Tongue (tissue), 2 donors: ENCODE measurements around the gene CHADL. TPM values are rescaled to one million over a fixed set of nuclear protein-coding genes. Genes with fewer than 3 reads are reported as not detected.

Source experiments
- DNase-seq: peaks from one replicate; pipeline ENCODE4 v3.0.0-alpha.2; 2015
- total RNA-seq: library from RNA; depleted of rRNA; stranded (reverse); fragments of >200 nt; gene quantifications from one replicate; pipeline ENCODE4 v1.2.3, GENCODE V29; 2014

CHADL gene
- total RNA-seq, 1 donor from 2014 or later = 5.9 TPM

DNA sequence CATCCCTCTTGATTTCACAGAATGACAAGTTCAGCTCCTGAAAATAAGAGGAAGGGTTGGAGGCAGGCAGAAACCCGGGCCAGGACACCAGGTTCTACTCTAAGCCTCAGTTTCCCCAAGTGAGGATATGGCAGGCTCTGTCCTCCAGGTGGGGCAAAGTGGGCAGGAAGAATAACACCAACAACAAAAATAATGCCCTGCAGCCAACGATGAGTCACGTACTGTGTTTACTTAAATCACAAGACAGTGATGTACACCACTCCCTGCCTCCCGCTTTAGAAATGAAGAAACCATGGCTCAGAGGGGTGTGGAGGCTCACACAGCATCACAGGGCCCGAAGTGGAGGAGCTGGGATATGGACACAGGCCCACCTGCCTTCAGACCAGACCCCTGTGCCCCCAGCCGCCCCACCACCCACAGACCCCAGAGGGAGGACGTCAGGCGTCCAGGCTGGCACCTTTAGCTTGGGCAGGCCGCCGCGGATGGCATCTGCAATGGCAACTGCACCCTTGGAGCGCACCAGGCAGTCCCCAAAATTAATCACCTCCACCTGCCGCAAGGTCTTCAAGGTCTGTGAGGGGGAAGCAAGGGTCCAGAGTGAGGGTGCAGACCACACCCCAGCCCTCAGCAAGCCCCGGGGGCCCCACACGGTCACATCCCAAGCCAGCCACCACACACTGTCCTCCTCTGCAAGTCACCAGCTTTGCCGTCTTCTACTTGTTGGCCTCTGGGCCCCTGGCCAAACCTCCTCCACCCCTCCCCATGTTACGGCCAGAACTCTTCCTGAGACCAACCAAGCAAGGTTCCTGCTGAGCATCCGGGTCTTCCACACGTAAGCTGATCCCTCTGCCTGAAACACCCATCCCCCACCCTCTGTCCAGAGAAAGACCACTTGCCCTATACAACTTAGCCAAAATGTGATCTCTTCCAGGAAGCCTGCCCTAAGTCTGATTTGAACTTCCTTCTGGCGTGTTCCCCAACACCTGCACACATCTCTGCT, 15.8 kb upstream of the CHADL start:
- DNase-seq = peak; percentile 25

DNA sequence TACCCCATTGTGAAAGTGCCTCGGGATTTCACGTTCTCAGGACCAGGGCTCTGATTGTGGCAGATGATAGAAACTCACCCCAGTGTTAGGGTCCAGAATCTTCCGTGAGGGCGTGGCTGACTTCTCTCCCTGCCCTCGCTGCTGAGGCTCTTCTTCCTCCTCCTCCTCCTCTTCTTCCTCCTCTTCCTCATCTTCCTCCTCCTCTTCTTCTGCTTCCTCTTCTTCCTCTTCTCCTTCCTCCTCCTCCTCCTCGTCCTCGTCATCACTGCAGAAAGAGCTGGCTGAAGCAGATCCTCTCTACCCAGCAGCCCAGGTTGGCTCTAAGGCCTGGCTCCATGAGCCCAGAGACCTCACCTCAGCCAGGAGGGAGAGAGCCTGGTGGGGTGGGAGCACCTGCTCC, 13.5 kb upstream of the CHADL start:
- no peak for DNase-seq

- no peak for DNase-seq
These were observed 11.6 kb upstream of the CHADL start for GRCh38 chr22:41252365-41252764.

DNA sequence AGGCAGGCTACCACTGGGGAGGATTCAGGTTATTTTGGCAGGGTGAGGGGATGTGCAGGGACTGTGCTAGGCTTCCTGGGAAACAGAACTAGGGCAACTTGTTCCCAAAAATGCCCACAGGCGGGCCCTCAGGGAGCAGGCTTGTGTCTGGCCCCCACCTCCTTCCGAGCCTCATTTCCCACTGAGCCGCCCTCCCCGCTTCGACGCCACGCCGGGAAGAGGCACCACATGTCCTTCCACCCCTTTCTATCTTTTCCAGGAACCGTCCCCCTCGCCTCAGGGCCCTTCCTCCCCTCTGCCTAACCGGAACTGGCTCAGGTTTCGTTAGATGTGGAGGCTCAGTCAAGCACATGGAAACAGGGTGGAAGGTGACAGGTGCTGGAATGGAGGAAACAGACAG, 9.4 kb upstream of the CHADL start:
- no peak for DNase-seq

DNA sequence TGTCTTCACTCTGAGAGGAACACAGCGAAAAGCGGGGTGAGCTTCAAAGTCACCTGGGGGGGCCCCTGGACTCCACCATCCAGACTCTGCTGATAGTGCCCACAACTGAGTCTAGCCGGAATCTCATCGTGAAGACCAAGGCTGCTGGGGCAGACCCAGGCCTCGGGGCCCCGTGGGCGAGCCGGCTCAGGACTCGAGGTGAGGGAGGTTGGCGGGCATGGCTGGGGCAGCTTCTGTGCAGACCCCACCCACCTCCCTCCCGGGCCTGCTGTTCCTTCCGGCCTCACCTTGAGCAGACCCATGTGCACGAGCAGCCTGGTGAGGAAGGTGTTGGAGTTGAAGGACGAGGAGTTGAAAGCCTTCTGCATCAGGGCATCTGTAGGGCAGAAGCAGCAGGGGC, 8.7 kb upstream of the CHADL start:
- no peak for DNase-seq

DNA sequence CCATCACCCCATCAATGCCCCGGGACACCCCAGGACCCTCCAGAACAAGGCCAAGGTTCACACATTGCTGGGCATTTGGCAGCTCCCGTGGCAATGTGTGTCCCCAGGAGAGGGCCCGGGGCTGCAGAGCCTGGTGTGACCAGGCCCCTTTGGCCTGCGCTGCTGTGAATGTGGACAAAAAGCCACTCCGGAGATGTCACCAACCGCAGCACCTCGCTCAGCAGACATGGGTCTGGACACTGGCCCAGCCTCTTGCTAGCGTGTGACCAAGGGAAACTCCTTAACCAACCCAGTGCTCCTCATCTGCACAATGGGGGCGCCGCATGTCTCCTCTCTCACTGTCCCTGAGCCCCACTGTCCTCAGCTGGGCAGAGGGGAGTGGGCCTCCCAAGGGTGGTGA, 8.0 kb upstream of the CHADL start:
- DNase-seq = no peak

GRCh38 chr22:41248314-41248713, 7.6 kb upstream of the CHADL start:
- DNase-seq = no peak

DNA sequence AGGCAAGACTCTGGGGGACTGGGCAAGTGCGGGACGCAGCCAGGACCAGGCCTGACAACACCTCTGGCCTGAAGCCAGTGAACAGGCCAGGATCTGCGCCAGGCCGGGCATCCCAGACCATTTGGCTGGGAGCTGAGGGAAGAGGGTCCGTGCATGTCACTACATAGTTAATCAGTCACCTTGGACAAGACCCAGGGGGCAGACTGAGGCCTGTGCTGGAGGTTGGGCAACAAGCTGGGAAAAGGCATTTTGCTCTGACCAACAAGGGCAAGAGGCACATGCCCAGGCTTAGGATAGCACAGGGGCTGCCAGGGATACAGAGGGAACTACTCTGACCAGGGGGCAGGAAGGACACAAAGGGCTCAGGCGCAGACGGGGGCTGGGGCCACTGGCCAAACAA, 7.0 kb upstream of the CHADL start:
- no peak for DNase-seq

DNA sequence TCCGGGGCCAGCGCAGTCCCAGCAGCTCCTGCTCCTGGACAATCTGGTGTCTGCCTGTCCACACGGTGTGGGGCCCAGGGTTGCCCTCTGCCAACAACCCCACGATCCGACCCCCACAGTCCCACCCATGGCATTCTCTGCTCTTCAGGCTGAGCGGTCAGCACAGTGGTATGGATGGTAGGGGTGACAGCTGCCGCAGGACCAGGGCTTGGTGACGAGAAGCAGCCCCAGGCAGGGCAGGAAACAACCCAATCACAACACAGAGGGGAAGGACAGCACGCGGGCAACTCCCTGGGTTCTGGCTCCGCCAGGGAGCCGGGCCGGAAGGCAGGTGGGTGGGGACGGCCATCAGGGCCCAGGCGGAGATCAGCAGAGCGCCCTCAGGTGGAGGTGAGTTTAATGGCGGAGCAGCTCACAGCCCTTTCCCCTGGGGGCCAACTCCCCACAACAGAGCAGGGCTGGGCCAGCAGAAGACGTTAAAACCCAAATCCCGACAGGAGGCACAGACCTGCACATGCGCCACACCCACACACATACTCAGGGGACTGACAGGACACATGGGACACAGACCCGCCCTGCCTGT, 5.3 kb upstream of the CHADL start:
- no peak for DNase-seq

DNA sequence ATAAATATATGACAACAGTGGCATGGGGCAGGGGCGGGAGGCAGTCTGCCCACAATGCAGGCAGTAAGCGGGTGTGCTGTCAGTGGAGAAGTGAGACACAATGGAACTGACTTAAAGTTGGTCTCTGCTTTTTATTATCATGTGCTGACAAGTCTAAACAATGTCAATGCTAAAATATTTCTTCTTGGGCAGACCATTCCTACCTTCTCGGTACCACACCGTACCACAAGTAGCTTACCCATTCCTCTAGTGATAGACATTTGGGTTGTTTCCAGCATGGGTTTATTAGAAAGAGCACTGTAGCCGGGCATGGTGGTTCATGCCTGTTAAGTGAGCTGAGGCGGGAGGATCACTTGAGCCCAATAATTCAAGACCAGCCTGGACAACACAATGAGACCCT, 2.6 kb upstream of the CHADL start:
- DNase-seq = no peak

DNA sequence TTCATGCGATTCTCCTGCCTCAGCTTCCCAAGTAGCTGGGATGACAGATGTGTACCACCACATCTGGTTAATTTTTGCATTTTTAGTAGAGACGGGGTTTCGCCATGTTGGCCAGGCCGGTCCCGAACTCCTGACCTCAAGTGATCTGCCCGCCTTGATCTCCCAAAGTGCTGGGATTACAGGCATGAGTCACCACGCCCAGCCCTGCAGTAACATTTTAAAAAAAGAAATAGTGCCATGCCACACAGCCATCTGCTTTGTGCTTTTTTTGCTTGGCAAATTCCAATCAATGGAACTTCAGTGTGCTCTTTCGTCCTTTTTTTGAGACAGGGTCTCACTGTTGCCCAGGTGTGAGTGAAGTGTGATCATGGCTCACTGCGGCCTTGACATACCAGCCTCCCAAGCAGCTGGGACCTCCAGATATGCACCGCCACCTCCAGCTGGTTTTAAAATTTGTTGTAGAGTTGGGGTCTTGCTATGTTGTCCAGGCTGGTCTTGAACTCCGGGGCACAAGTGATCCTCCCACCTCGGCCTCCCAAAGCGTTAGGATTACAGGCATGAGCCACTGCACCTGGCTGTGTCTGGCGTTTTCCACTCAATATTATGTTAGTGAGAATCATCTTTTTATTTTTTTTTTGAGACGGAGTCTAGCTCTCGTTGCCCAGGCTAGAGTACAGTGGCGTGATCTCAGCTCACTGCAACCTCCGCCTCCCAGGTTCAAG, 1.8 kb upstream of the CHADL start:
- DNase-seq = no peak

DNA sequence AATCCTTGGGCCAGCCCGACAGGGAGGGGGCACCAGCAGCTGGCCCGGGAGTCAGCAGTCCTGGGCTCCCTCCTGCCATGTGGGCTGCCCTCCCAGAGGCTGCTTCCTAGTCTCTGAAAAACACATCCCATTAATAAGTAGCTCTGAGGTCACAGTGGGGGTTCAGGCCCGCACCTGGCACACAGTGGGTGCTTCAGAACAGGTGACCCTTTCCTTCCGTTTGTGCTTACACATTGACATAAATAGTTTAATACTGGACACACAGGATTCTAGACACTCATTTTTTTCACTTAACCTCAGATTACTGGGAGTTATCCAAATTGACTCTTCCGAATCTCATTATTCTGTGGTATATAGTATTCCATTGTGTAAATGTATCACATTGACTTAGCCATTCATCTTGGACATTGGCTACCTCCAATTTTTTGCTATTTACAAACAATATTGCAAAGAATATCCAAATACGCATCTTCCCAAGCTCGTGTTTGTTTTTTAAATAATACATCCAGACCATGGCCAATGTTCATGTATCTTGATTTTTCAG, 474 bp upstream of the CHADL start:
- DNase-seq = no peak

GRCh38 chr22:41239443-41240128, 1.1 kb downstream of the CHADL start:
- no peak for DNase-seq

GRCh38 chr22:41238570-41239442, 1.9 kb downstream of the CHADL start:
- no peak for DNase-seq

DNA sequence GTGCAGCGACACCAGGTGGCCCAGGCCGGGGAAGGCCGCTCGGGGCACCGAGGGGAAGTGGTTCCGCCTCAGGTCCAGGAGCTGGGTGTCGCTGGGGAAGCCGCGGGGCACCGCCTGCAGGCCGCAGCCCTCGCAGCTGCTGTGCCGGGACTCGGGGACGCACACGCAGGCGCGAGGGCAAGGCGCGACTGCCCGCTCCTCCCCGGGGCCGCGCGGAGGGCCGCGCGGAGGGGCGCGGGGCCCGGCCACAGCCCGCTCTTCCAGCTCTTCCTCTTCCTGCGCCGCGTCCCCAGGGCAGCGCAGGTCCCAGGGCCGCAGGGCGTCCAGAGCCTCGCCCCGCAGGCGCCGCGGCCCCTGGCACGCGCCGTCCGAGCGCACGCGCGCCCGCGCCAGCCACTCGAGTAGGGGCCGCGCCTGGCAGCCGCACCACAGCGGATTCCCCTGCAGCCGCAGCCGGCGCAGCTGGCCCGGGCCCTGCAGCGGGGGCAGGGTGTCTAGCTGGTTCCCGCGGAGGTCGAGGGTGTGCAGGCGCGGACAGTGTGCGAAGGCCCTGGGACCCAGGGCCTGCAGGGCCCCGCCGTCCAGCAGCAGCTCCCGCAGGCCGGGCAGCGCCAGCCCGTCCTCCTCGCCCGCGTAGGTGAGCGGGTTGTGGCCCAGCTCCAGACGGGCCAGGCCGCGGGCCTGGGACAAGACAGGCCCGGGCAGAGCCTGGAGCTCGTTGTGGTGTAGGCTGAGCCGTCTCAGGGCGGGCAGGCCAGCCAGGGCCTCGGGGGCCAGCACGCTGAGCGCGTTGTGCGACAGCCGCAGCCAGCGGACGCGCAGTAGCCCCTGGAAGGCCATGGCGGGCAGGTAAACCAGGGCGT, 2.8 kb downstream of the CHADL start:
- peak; percentile 76 for DNase-seq

GRCh38 chr22:41237036-41237706, 3.6 kb downstream of the CHADL start:
- DNase-seq = no peak

DNA sequence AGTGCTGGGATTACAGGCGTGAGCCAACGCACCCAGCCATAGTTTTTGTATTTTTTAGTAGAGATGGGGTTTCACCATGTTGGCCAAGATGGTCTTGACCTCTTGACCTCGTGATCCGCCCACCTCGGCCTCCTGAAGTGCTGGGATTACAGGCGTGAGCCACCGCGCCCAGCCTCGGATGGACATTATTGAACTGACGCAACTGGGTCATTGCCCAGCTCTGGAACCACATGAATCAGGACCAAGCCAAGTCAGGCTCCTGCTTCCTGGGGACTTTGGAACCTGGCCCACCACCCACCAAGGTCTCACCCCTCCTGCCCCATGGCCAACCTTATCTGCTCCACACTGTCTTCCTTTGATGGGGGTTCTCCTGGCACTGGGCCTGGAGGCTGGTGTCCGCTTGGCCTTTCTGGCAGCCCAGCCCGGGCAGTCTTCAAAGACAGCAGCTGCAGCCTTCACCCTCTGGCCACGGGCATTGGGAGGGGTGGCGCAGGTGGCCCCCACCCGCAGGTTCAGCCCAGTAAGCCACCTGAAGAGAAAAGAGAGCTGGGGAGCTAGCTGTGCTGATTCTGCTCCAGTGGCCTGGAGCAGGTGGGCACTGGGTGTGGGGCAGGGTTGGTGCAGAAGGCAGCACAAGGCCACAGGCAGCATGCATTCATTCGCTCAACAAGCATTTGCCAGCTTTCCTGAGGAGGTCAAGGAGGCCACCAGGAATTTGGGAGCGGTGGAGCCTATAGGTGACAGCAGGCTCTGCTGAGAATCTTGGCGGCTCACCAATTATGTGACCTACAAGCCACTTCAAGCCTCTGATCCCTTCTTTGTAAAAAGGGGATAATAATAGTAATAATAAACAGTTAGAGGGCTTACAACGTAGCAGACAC, 5.7 kb downstream of the CHADL start:
- no peak for DNase-seq

DNA sequence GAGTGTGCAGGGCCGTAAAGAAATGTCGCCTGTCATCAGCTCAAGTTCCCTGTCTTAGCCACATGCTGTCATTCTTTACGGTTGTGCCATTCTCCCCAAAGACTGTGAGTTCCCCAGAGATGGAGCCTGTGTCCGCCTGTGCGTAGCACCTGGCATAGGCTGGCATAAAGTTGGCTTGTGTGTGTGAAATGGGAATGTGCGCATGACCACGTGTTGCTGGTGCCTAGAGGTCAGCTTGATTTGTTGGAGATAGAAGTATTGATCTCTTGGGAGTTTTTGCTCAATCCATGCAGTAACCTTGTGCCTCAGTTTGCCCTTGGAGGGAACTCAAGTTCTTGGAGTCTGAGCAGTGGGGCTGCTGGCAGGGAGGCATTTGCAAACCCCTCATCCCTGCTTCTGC, 9.4 kb downstream of the CHADL start:
- DNase-seq = no peak

- DNase-seq = no peak
These were observed 10.3 kb downstream of the CHADL start for GRCh38 chr22:41230401-41230785.
